GM12892 (cell line): Measurements from ENCODE around the gene NT5C.

ENCODE experiments used
- POLR2A ChIP-seq: IDR thresholded peaks from 2 replicates; pipeline ENCODE4 v1.6.1; 2011; ENCODE audit warnings: low read depth, low read length, control low read depth
- POLR2AphosphoS5 ChIP-seq: IDR thresholded peaks from 2 replicates; pipeline ENCODE4 v1.6.1; 2011; ENCODE audit warnings: low read depth, low read length, control low read depth

GRCh38 chr17:75088465-75089417, 42.8 kb downstream of the NT5C start:
- TF ChIP-seq POLR2A (no peak), POLR2AphosphoS5 (no peak)
